Epithelial cell of esophagus (primary cell): ENCODE results near the gene TUBAL3.

Experiments used
- DNase-seq: peaks from one replicate; pipeline ENCODE4 v3.0.0; 2010; ENCODE audit warnings: low read depth
- H3K4me3 ChIP-seq: 2 replicates; pipeline ENCODE4 v1.5.1; 2011; ENCODE audit warnings: mild to moderate bottlenecking, low read length, control low read depth
- TF ChIP-seq, protein P1 (sequence below): IDR thresholded peaks from 2 replicates; pipeline ENCODE4 v1.5.1; 2011; ENCODE audit warnings: low read depth, mild to moderate bottlenecking, low read length, control low read depth, inconsistent platforms; ENCODE audit not compliant: insufficient read depth; ENCODE audit errors: missing control alignments

Gene TUBAL3

DNA sequence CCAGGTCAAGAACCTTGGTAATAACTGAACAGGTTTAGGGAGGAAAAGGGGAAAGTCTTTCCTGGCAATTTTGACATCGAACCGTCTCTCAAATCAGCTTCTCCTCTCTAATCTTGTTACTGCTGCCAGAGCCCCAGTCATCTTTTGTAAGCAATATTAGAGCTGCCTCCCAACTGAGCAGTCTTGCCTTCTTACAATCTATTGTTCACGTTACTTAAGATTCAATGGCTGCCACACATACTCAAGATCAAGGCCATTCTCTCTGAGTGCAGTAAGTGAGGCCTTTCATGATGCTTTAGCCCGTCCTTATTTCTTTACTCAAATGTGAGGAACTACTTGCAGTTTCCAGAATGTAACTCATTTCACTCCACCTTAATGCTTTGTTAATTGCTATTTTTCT, 20.1 kb upstream of the TUBAL3 start:
- TF ChIP-seq, protein P1, sequence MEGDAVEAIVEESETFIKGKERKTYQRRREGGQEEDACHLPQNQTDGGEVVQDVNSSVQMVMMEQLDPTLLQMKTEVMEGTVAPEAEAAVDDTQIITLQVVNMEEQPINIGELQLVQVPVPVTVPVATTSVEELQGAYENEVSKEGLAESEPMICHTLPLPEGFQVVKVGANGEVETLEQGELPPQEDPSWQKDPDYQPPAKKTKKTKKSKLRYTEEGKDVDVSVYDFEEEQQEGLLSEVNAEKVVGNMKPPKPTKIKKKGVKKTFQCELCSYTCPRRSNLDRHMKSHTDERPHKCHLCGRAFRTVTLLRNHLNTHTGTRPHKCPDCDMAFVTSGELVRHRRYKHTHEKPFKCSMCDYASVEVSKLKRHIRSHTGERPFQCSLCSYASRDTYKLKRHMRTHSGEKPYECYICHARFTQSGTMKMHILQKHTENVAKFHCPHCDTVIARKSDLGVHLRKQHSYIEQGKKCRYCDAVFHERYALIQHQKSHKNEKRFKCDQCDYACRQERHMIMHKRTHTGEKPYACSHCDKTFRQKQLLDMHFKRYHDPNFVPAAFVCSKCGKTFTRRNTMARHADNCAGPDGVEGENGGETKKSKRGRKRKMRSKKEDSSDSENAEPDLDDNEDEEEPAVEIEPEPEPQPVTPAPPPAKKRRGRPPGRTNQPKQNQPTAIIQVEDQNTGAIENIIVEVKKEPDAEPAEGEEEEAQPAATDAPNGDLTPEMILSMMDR, result no peak

DNA sequence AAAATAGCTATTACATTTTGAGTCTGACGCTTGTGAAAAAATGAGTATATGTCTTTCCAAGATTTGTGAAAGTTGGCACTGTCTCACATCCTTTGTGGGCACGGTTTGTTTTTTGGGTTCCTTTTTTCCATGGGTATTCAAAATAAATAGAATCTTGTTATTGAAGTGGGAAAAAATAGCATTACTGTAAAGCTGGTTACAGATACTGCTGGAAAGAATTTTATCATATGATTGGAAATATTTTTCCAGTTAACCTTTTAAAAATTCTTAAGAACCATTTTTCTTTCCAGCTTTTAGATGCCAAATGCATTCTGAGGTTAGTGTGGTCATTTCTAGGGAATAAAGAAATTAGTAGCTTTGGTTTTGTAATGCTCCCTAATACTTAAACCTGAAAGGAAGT, 19.1 kb upstream of the TUBAL3 start:
- DNase-seq, result no peak
- no peak overlapping the region for H3K4me3 ChIP-seq
- TF ChIP-seq, protein P1, result no peak

More for the DNA sequence above, 20.1 kb upstream of the TUBAL3 start:
- DNase-seq, result no peak
- H3K4me3 ChIP-seq, result no peak overlapping the region

DNA sequence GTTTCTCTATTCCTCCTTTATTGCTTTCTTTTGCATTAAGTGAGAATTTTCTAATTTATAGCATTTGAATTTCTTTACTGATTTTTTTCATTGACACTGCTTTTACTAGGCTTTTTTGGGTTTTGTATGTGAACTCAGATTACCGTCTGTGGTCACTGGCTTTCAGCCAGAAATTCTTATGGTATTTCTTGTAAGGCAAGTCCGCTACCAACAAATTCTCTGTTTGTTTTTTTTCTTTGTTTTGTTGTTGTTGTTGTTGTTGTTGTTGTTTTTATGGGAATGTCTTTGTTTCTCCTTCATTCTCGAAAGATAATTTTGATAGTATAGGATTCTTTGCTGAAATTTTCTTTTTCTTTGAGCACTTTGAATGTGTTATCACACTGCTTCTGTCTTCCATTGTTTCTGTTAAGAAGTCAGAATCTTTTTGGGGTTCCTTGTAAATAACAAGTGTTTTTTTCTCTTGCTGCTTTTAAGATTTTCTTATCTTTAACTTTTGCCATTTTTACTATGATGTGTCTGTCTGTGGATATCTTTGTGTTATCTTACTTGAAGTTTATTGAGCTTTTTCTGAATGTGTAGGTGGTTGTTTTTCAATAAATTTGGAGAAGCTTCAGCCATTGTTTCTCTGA, 15.0 kb upstream of the TUBAL3 start:
- TF ChIP-seq, protein P1, result no peak
- H3K4me3 ChIP-seq, result no peak overlapping the region
- DNase-seq, result no peak

DNA sequence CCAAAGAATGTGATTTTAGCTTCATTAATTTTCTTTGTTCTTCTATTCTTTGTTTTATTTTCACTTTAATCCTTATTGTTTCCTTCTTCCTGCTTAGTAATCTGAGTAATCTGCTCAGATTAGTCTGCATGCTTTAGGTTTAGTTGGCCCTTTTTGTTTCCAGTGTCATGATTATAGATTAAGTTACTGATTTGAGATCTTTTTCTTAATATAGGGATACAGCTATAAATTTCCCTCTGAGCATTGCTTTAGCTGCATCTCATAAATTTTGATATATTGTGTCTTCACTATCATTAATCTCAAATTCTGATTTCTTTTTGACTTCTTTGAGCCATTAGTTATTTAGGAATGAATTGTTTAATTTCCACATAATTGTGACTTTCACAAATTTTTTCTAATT, 14.0 kb upstream of the TUBAL3 start:
- no peak for DNase-seq
- H3K4me3 ChIP-seq, result no peak overlapping the region
- TF ChIP-seq, protein P1, result no peak

DNA sequence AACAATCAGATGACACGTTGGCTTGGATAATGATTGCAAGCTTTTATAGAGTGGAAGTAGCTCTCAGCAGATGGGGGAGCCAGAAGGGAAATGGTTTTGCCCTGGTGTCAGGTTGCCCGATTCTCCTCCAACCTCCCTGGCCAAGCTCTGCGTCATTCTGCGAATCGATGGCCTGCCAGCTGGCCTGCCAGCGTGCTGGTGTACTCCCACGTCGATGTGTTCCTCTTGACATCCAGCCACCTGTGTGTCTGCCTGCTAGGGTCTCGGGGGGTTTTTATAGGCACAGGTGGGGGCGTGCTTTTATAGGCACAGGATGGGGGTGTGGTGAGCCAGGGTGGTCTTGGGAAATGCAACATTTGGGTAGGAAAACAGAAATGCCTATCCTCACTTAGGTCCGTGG, 12.4 kb upstream of the TUBAL3 start:
- TF ChIP-seq, protein P1, result no peak
- DNase-seq, result no peak
- no peak overlapping the region for H3K4me3 ChIP-seq

DNA sequence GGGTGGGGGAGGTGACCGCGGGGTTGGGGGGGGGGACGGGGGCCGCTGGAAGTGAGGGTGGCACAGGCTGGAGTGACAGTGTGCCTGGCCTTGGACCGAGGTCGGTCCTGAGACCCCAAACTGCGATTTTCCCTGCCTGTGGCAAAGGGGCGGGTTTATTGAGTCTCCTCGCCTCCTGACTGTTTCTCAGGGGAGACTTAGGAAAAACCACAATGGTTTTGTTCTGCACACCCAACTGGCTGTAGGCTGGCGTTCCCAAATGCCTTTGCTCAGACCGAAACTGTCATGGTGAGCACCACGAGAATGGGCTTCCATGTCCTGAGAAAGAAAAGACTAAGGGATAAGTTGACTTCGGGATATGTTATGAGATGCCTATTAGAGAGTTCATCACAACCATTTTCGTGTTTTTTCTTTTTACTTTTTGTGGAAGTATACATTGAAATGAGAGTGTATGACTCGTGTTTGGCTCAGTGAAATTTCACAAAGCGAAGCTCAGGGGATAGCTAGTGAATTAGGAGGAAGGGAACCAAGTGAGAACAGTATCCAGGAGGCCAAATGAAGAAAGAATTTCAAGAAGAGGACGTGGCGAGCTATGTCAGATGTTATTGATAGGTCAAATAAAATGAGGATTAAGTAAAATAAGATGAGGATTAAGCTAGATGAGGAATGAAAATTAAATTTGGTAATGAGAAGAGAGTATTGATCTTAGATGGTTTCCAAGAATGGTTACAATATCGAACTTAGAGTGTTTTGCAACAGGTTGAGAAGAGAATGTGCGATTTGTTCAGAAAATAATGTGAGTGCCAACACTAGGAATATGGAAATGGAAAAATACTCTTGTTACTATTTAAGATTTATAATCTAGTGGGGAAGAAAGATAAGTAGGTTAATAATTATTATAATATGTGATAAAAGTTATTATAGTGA, 8.6 kb upstream of the TUBAL3 start:
- peak; percentile 68 for DNase-seq
- TF ChIP-seq, protein P1, result no peak
- H3K4me3 ChIP-seq, result peak overlapping the region; percentile 67
